ENCODE measurements around the gene MAP3K5. TPM values are rescaled to one million over a fixed set of nuclear protein-coding genes. Genes with fewer than 3 reads are reported as not detected.

Gene MAP3K5
- total RNA-seq, 1 donor from 2014 or later = 0.02 TPM

DNA sequence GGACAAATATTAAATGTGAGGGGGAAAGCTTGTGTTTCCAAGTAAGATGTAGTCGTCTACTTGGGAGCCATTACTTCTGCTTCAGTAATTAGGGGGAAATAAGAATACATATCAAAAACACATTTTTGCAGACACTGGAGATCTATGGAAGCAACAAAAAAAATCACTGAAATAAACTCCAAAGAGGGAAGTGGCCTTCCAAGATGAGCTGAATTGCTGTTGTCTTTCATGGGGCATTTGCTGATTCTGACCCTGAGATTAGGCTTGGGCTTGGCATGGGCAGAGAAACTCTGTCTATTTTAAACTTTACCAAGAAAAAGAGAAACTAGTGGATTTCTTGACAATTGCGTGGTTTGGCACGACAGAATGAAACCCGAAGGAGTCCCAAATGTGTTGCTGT is 120.1 kb downstream of the MAP3K5 start:
- H3K4me1 Mint-ChIP-seq = no peaks in the 10 kb centered on the region
- Histone ChIP-seq H3F3A (ENCODE audit: low read depth) (no peaks in the 10 kb centered on the region), H3K4me2 (no peak overlapping the region), H3K27ac (no peak overlapping the region), H3K27me3 (no peaks in the 10 kb centered on the region), H3K9me3 (ENCODE audit: low read depth) (no peaks in the 10 kb centered on the region), H3K36me3 (no peaks in the 10 kb centered on the region), H3K9ac (no peak overlapping the region), H2AFZ (replicated peaks) (no peak overlapping the region), H3K4me1 (no peaks in the 10 kb centered on the region), H3K4me3 (no peak overlapping the region), H4K20me1 (ENCODE audit: low read depth) (no peaks in the 10 kb centered on the region), H3K79me2 (ENCODE audit: low read depth) (no peaks in the 10 kb centered on the region)
- H3K27me3 Mint-ChIP-seq (ENCODE audit: insufficient read depth, low read depth) = no peaks in the 10 kb centered on the region
- TF ChIP-seq EZH2phosphoT487 (IDR thresholded peaks at IDR 0.05) (no peak), EZH2 (IDR thresholded peaks at IDR 0.05) (no peak)
- TF ChIP-seq, protein P1, sequence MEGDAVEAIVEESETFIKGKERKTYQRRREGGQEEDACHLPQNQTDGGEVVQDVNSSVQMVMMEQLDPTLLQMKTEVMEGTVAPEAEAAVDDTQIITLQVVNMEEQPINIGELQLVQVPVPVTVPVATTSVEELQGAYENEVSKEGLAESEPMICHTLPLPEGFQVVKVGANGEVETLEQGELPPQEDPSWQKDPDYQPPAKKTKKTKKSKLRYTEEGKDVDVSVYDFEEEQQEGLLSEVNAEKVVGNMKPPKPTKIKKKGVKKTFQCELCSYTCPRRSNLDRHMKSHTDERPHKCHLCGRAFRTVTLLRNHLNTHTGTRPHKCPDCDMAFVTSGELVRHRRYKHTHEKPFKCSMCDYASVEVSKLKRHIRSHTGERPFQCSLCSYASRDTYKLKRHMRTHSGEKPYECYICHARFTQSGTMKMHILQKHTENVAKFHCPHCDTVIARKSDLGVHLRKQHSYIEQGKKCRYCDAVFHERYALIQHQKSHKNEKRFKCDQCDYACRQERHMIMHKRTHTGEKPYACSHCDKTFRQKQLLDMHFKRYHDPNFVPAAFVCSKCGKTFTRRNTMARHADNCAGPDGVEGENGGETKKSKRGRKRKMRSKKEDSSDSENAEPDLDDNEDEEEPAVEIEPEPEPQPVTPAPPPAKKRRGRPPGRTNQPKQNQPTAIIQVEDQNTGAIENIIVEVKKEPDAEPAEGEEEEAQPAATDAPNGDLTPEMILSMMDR (IDR thresholded peaks at IDR 0.05) = no peak
- H3K36me3 Mint-ChIP-seq = no peaks in the 10 kb centered on the region
- DNase-seq (ENCODE audit: low spot score) = no peak
- H3K4me3 Mint-ChIP-seq = no peak overlapping the region
- peaks cover 15% of the 10 kb centered on the region for H3K9me3 Mint-ChIP-seq
- H3K27ac Mint-ChIP-seq = no peak overlapping the region

DNA sequence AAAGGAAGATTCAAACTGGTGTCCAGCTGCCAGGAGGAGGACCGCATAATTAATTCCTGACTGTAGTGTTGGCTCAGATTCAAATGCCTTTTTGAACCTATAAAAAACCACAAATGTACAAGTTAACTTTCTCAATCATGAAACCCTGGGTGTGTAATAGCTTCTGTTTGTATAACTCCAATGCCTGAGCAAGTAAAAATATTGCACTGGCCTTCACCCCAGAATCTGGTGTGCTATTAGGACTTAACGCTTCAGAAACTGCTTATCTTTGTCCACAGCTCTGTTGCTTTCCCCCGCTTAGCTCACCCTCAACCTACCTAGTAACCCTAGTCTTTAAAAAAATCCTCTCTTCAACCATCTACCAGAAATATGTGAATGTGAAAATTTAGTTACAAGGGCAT is 123.0 kb downstream of the MAP3K5 start:
- Histone ChIP-seq H3K4me2 (no peak overlapping the region), H4K20me1 (ENCODE audit: low read depth) (no peaks in the 10 kb centered on the region), H3K9ac (no peak overlapping the region), H3K4me3 (no peak overlapping the region), H3K27me3 (no peaks in the 10 kb centered on the region), H3K27ac (no peak overlapping the region), H3K4me1 (no peaks in the 10 kb centered on the region), H3F3A (ENCODE audit: low read depth) (no peaks in the 10 kb centered on the region), H3K79me2 (ENCODE audit: low read depth) (no peaks in the 10 kb centered on the region), H3K9me3 (ENCODE audit: low read depth) (no peaks in the 10 kb centered on the region), H3K36me3 (no peaks in the 10 kb centered on the region), H2AFZ (replicated peaks) (no peak overlapping the region)
- TF ChIP-seq EZH2phosphoT487 (IDR thresholded peaks at IDR 0.05) (no peak), EZH2 (IDR thresholded peaks at IDR 0.05) (no peak)
- TF ChIP-seq, protein P1 (IDR thresholded peaks at IDR 0.05) = no peak
- Mint-ChIP-seq H3K4me1 (no peaks in the 10 kb centered on the region), H3K27me3 (ENCODE audit: insufficient read depth, low read depth) (no peaks in the 10 kb centered on the region), H3K9me3 (peaks cover 15% of the 10 kb centered on the region), H3K27ac (no peak overlapping the region), H3K36me3 (no peaks in the 10 kb centered on the region), H3K4me3 (no peak overlapping the region)
- no peak for DNase-seq (ENCODE audit: low spot score)

DNA sequence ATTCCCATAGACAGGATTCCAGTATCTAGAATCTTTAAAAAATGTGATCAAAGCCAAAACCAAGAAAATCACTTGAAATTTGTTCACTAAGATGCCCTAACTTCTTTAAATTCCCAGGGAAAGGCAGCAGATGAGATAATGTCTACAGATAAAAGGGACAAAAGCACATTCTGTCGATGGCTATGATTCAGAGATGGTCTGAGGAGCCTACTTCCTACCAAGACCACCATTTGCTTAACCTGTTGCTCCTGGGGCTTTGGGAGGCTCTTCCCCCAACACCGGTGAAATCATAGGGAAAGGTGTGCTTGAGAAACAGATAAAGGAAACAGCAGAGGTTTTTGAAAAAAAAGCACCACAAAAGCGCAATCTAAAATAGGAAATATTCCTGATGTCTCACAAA is 123.7 kb downstream of the MAP3K5 start:
- Histone ChIP-seq H2AFZ (replicated peaks) (no peak overlapping the region), H3K27me3 (no peaks in the 10 kb centered on the region), H3K79me2 (ENCODE audit: low read depth) (no peaks in the 10 kb centered on the region), H3K27ac (no peak overlapping the region), H3F3A (ENCODE audit: low read depth) (no peaks in the 10 kb centered on the region), H3K4me3 (no peak overlapping the region), H3K9ac (no peak overlapping the region), H4K20me1 (ENCODE audit: low read depth) (no peaks in the 10 kb centered on the region), H3K36me3 (no peaks in the 10 kb centered on the region), H3K9me3 (ENCODE audit: low read depth) (no peaks in the 10 kb centered on the region), H3K4me2 (no peak overlapping the region), H3K4me1 (no peaks in the 10 kb centered on the region)
- DNase-seq (ENCODE audit: low spot score) = no peak
- Mint-ChIP-seq H3K4me1 (no peaks in the 10 kb centered on the region), H3K27ac (no peak overlapping the region), H3K9me3 (peaks cover 13% of the 10 kb centered on the region), H3K27me3 (ENCODE audit: insufficient read depth, low read depth) (no peaks in the 10 kb centered on the region), H3K36me3 (no peaks in the 10 kb centered on the region), H3K4me3 (no peak overlapping the region)
- TF ChIP-seq EZH2phosphoT487 (IDR thresholded peaks at IDR 0.05) (no peak), EZH2 (IDR thresholded peaks at IDR 0.05) (no peak)
- TF ChIP-seq, protein P1 (IDR thresholded peaks at IDR 0.05) = no peak
